Calu3 (cell line): Measurements from ENCODE around the gene ZSCAN10. TPM values are rescaled to one million over a fixed set of nuclear protein-coding genes. Genes with fewer than 3 reads are reported as not detected.

ENCODE experiments used
- BruUV-seq: library from RNA; stranded (reverse); fragments of 400-500 nt; replicated peaks from 2 replicates; lab custom pipeline; 2021; lab: Mats Ljungman, UMichigan
- CTCF ChIA-PET: fragments of 300-600 bp; sonication (Branson Sonifier 250); formaldehyde crosslinking; loops from one replicate; lab custom pipeline; 2022; ENCODE audit warnings: antibody characterized with exemption; lab: Charles Lee
- DNase-seq: peaks from one replicate; pipeline ENCODE4 v3.0.0; 2022
- H3K27ac Mint-ChIP-seq: one replicate; pipeline ENCODE4 v1.8.0; 2022; ENCODE audit warnings: mixed read lengths; ENCODE audit not compliant: unreplicated experiment
- H3K27me3 Mint-ChIP-seq: one replicate; pipeline ENCODE4 v1.8.0; 2022; ENCODE audit warnings: mixed read lengths; ENCODE audit not compliant: unreplicated experiment
- H3K36me3 Mint-ChIP-seq: one replicate; pipeline ENCODE4 v1.8.0; 2022; ENCODE audit warnings: mild to moderate bottlenecking, moderate library complexity, mixed read lengths; ENCODE audit not compliant: insufficient read depth, unreplicated experiment
- H3K4me1 Mint-ChIP-seq: one replicate; pipeline ENCODE4 v1.8.0; 2022; ENCODE audit warnings: mild to moderate bottlenecking, low read depth, mixed read lengths; ENCODE audit not compliant: unreplicated experiment
- H3K4me3 Mint-ChIP-seq: one replicate; pipeline ENCODE4 v1.8.0; 2022; ENCODE audit warnings: mild to moderate bottlenecking, low read depth, moderate library complexity, mixed read lengths; ENCODE audit not compliant: unreplicated experiment
- H3K9me3 Mint-ChIP-seq: one replicate; pipeline ENCODE4 v1.8.0; 2022; ENCODE audit warnings: low read depth, mixed read lengths; ENCODE audit not compliant: unreplicated experiment
- CTCF ChIP-seq: fragments of 200-600 bp; IDR thresholded peaks from one replicate; pipeline ENCODE4 v1.8.0; 2022; ENCODE audit warnings: antibody characterized with exemption; ENCODE audit not compliant: unreplicated experiment
- intact Hi-C: fragments of 100-400 bp; cut with micrococcal nuclease; formaldehyde crosslinking; loops from one replicate; pipeline ENCODE4 v1.10.0; 2022; ENCODE audit not compliant: unreplicated experiment
- total RNA-seq: library from RNA; stranded (reverse); gene quantifications from 2 replicates; pipeline ENCODE4 v1.2.3, GENCODE V29; 2022

The ZSCAN10 gene
- total RNA-seq, 1 experiment from 2014 or later, result not detected

- intact Hi-C loops, result no loop called here
- Mint-ChIP-seq H3K4me1 (no peaks in the 10 kb centered on the region), H3K36me3 (no peaks in the 10 kb centered on the region), H3K27ac (no peak overlapping the region), H3K9me3 (no peaks in the 10 kb centered on the region), H3K4me3 (no peak overlapping the region), H3K27me3 (peaks cover 56% of the 10 kb centered on the region)
- no TSS peak for BruUV-seq
- no peak for DNase-seq
- CTCF ChIA-PET, result interaction anchor here (1.1 kb wide), 1 partner anchor 8 kb away, joined by 3 read pairs; no protein-coding TSS in a partner anchor
- no peak for TF ChIP-seq CTCF
Observed at GRCh38 chr16:3087243-3088235, 11.6 kb downstream of the ZSCAN10 start.

GRCh38 chr16:3086596-3087242, 12.4 kb downstream of the ZSCAN10 start:
- no peak overlapping the region for H3K4me3 Mint-ChIP-seq
- peaks cover 47% of the 10 kb centered on the region for H3K27me3 Mint-ChIP-seq
- H3K27ac Mint-ChIP-seq, result no peak overlapping the region
- no peaks in the 10 kb centered on the region for H3K9me3 Mint-ChIP-seq
- intact Hi-C loops, result no loop called here
- no peaks in the 10 kb centered on the region for H3K4me1 Mint-ChIP-seq
- DNase-seq, result no peak
- BruUV-seq, result no TSS peak
- H3K36me3 Mint-ChIP-seq, result no peaks in the 10 kb centered on the region
- CTCF ChIA-PET, result interaction anchor here (0.5 to 1.1 kb wide), 2 partner anchors 9 to 1214 kb away, joined by 3 read pairs; no protein-coding TSS in a partner anchor
- TF ChIP-seq CTCF, result no peak

- H3K27me3 Mint-ChIP-seq, result peaks cover 45% of the 10 kb centered on the region
- H3K9me3 Mint-ChIP-seq, result no peaks in the 10 kb centered on the region
- no TSS peak for BruUV-seq
- no peak overlapping the region for H3K4me3 Mint-ChIP-seq
- no peak for DNase-seq
- CTCF ChIA-PET, result no interaction called here
- no peak overlapping the region for H3K27ac Mint-ChIP-seq
- no peaks in the 10 kb centered on the region for H3K36me3 Mint-ChIP-seq
- intact Hi-C loops, result no loop called here
- no peaks in the 10 kb centered on the region for H3K4me1 Mint-ChIP-seq
- TF ChIP-seq CTCF, result no peak
Observed at GRCh38 chr16:3085868-3086595, 13.1 kb downstream of the ZSCAN10 start.

GRCh38 chr16:3084969-3085670, 14.0 kb downstream of the ZSCAN10 start:
- intact Hi-C loops, result no loop called here
- CTCF ChIA-PET, result no interaction called here
- no peaks in the 10 kb centered on the region for H3K36me3 Mint-ChIP-seq
- BruUV-seq, result no TSS peak
- no peaks in the 10 kb centered on the region for H3K9me3 Mint-ChIP-seq
- no peaks in the 10 kb centered on the region for H3K4me1 Mint-ChIP-seq
- no peak for DNase-seq
- no peak overlapping the region for H3K27ac Mint-ChIP-seq
- H3K4me3 Mint-ChIP-seq, result no peak overlapping the region
- peaks cover 46% of the 10 kb centered on the region for H3K27me3 Mint-ChIP-seq
- TF ChIP-seq CTCF, result no peak
